IMR-90 (cell line): ENCODE results near the gene RPTOR. TPM values are rescaled to one million over a fixed set of nuclear protein-coding genes. Genes with fewer than 3 reads are reported as not detected.

Experiments
- ATAC-seq: fragments of 200-7000 bp; cut with Tn5 transposase; 2 replicates; pipeline ENCODE4 v1.9.1; 2020; ENCODE audit warnings: low read depth, mild to moderate bottlenecking, moderate library complexity
- BruUV-seq: library from RNA; stranded (reverse); fragments of 400-500 nt; replicated peaks from 2 replicates; lab custom pipeline; 2021; lab: Mats Ljungman, UMichigan
- CTCF ChIA-PET: fragments of 300-600 bp; formaldehyde crosslinking; extraction: SDS; loops from one replicate; lab custom pipeline; 2021; ENCODE audit warnings: antibody characterized with exemption; lab: Yijun Ruan, JAX
- POLR2A ChIA-PET: fragments of 300-600 bp; sonication (Branson Sonifier 250); formaldehyde crosslinking; loops from one replicate; lab custom pipeline; 2022; ENCODE audit warnings: antibody characterized with exemption; ENCODE audit not compliant: unreplicated experiment; lab: Charles Lee
- DNase-seq: peaks from one replicate; pipeline ENCODE4 v3.0.0; 2013
- H2AFZ ChIP-seq: replicated peaks from 2 replicates; pipeline ENCODE3; 2013; ENCODE audit warnings: low read length, mild to moderate bottlenecking; ENCODE audit not compliant: poor library complexity
- H2AK5ac ChIP-seq: 2 replicates; pipeline ENCODE4 v1.6.1; 2013; ENCODE audit warnings: low read depth, low read length, inconsistent platforms
- H2AK9ac ChIP-seq: replicated peaks from 2 replicates; pipeline ENCODE3; 2013; ENCODE audit warnings: mild to moderate bottlenecking, low read depth, low read length, moderate library complexity; ENCODE audit not compliant: poor library complexity
- H2BK120ac ChIP-seq: 2 replicates; pipeline ENCODE4 v1.6.1; 2013; ENCODE audit warnings: low read depth, low read length, inconsistent platforms
- H2BK15ac ChIP-seq: 3 replicates; pipeline ENCODE4 v1.6.1; 2013; ENCODE audit warnings: low read depth, low read length, inconsistent platforms
- H2BK20ac ChIP-seq: 2 replicates; pipeline ENCODE4 v1.6.1; 2013; ENCODE audit warnings: low read depth, mild to moderate bottlenecking, inconsistent platforms, low read length, moderate library complexity
- H2BK5ac ChIP-seq: 2 replicates; pipeline ENCODE4 v1.6.1; 2013; ENCODE audit warnings: mild to moderate bottlenecking, low read depth, low read length, inconsistent platforms; ENCODE audit not compliant: poor library complexity, severe bottlenecking
- H3K14ac ChIP-seq: replicated peaks from 2 replicates; pipeline ENCODE4 v1.6.1; 2013; ENCODE audit warnings: low read depth, low read length, inconsistent platforms
- H3K18ac ChIP-seq: 2 replicates; pipeline ENCODE4 v1.6.1; 2013; ENCODE audit warnings: low read depth, low read length, control low read depth
- H3K23ac ChIP-seq: 2 replicates; pipeline ENCODE4 v1.6.1; 2013; ENCODE audit warnings: low read depth, low read length, inconsistent platforms
- H3K27ac ChIP-seq: 2 replicates; pipeline ENCODE4 v1.5.1; 2013; ENCODE audit warnings: mild to moderate bottlenecking, control low read depth, low read length; ENCODE audit not compliant: insufficient read depth
- H3K27me3 ChIP-seq: 2 replicates; pipeline ENCODE4 v1.6.1; 2013; ENCODE audit warnings: low read length; ENCODE audit not compliant: control insufficient read depth, insufficient read depth
- H3K36me3 ChIP-seq: 2 replicates; pipeline ENCODE4 v1.6.1; 2013; ENCODE audit warnings: low read length, mixed read lengths; ENCODE audit not compliant: control insufficient read depth, insufficient read depth
- H3K4ac ChIP-seq: 2 replicates; pipeline ENCODE4 v1.6.1; 2013; ENCODE audit warnings: low read depth, low read length, inconsistent platforms
- H3K4me1 ChIP-seq: 2 replicates; pipeline ENCODE4 v1.6.1; 2013; ENCODE audit warnings: low read length, mixed read lengths; ENCODE audit not compliant: control insufficient read depth, insufficient read depth
- H3K4me2 ChIP-seq: 2 replicates; pipeline ENCODE4 v1.6.1; 2013; ENCODE audit warnings: low read depth, mild to moderate bottlenecking, control low read depth, low read length, moderate library complexity
- H3K4me3 ChIP-seq: 2 replicates; pipeline ENCODE4 v1.5.1; 2013; ENCODE audit warnings: low read depth, mild to moderate bottlenecking, control low read depth, low read length, moderate library complexity; ENCODE audit not compliant: insufficient read depth
- H3K56ac ChIP-seq: 2 replicates; pipeline ENCODE4 v1.6.1; 2013; ENCODE audit warnings: low read length, inconsistent platforms; ENCODE audit not compliant: insufficient read depth; ENCODE audit errors: extremely low read depth
- H3K79me1 ChIP-seq, 2 experiments: 2 replicates each; pipeline ENCODE4 v1.6.1; 2013; ENCODE audit warnings: low read length in 2 of 2, inconsistent platforms in 1 of 2, low read depth in 1 of 2
- H3K9ac ChIP-seq: 2 replicates; pipeline ENCODE4 v1.6.1; 2013; ENCODE audit warnings: low read depth, low read length, control low read depth
- H3K9me1 ChIP-seq: 2 replicates; pipeline ENCODE4 v1.6.1; 2013; ENCODE audit warnings: low read length, inconsistent platforms; ENCODE audit not compliant: insufficient read depth
- H3K9me3 ChIP-seq: 2 replicates; pipeline ENCODE4 v1.6.1; 2013; ENCODE audit warnings: low read length; ENCODE audit not compliant: control insufficient read depth, insufficient read depth
- H4K20me1 ChIP-seq: 2 replicates; pipeline ENCODE4 v1.6.1; 2013; ENCODE audit warnings: low read length, inconsistent platforms; ENCODE audit not compliant: insufficient read depth
- H4K5ac ChIP-seq: 2 replicates; pipeline ENCODE4 v1.6.1; 2013; ENCODE audit warnings: mild to moderate bottlenecking, low read depth, low read length, control low read depth
- H4K8ac ChIP-seq, 2 experiments: 2 replicates each; pipeline ENCODE4 v1.6.1; 2013; ENCODE audit warnings: low read depth in 2 of 2, low read length in 2 of 2, control low read depth in 1 of 2, inconsistent platforms in 1 of 2
- H4K91ac ChIP-seq: 2 replicates; pipeline ENCODE4 v1.6.1; 2013; ENCODE audit warnings: low read depth, low read length, inconsistent platforms; ENCODE audit not compliant: insufficient read depth
- BHLHE40 ChIP-seq: fragments of 150-350 bp; IDR thresholded peaks from 2 replicates; pipeline ENCODE4 v1.6.1; 2016; ENCODE audit warnings: mild to moderate bottlenecking, low read depth, low read length
- CEBPB ChIP-seq: IDR thresholded peaks from 2 replicates; pipeline ENCODE4 v1.6.1; 2012; ENCODE audit warnings: low read depth, low read length, improper control_type of control experiment
- CHD1 ChIP-seq: IDR thresholded peaks from 2 replicates; pipeline ENCODE4 v1.6.1; 2012; ENCODE audit warnings: low read depth, low read length, improper control_type of control experiment
- FOS ChIP-seq: fragments of 150-350 bp; IDR thresholded peaks from 2 replicates; pipeline ENCODE4 v1.6.1; 2016; ENCODE audit warnings: low read depth, low read length
- MAFK ChIP-seq: IDR thresholded peaks from 2 replicates; pipeline ENCODE4 v1.6.1; 2012; ENCODE audit warnings: low read depth, low read length, improper control_type of control experiment
- MAZ ChIP-seq: IDR thresholded peaks from 2 replicates; pipeline ENCODE4 v1.6.1; 2012; ENCODE audit warnings: low read depth, mild to moderate bottlenecking, low read length, improper control_type of control experiment, moderate library complexity, borderline replicate concordance
- MXI1 ChIP-seq: IDR thresholded peaks from 2 replicates; pipeline ENCODE4 v1.6.1; 2012; ENCODE audit warnings: low read depth, mild to moderate bottlenecking, low read length, moderate library complexity, borderline replicate concordance
- POLR2A ChIP-seq: IDR thresholded peaks from 2 replicates; pipeline ENCODE4 v1.6.1; 2012; ENCODE audit warnings: mild to moderate bottlenecking, low read depth, low read length
- RAD21 ChIP-seq: IDR thresholded peaks from 2 replicates; pipeline ENCODE4 v1.6.1; 2012; ENCODE audit warnings: low read length, improper control_type of control experiment
- RCOR1 ChIP-seq: IDR thresholded peaks from 2 replicates; pipeline ENCODE4 v1.6.1; 2012; ENCODE audit warnings: mild to moderate bottlenecking, low read length, improper control_type of control experiment; ENCODE audit not compliant: insufficient replicate concordance
- RFX5 ChIP-seq: IDR thresholded peaks from 2 replicates; pipeline ENCODE4 v1.8.0; 2012; ENCODE audit warnings: low read depth, mild to moderate bottlenecking, low read length, moderate library complexity
- SMC3 ChIP-seq: fragments of 150-350 bp; IDR thresholded peaks from 2 replicates; pipeline ENCODE4 v1.6.1; 2016; ENCODE audit warnings: low read depth, mild to moderate bottlenecking, antibody characterized with exemption, low read length, moderate library complexity
- WGBS, 2 experiments: methylation state at CpG; one replicate each; pipeline versions ENCODE4 v1.1.5 to v1.1.7; 2013; ENCODE audit warnings: missing lambda C conversion rate in 2 of 2; ENCODE audit not compliant: insufficient read length in 1 of 2; ENCODE audit errors: extremely low coverage in 2 of 2; 5-methylcytosine and 5-hydroxymethylcytosine counted together
- dilution Hi-C: fragments of 300-500 bp; cut with HindIII; formaldehyde crosslinking; loops from one replicate; pipeline ENCODE4 v1.14.3; 2018; ENCODE audit warnings: low sequenced_read_pairs; ENCODE audit not compliant: unreplicated experiment
- in situ Hi-C: fragments of 300-500 bp; cut with MboI; formaldehyde crosslinking; loops from 3 replicates; pipeline ENCODE4 v1.14.3; 2019; ENCODE audit warnings: low sequenced_read_pairs, inconsistent platforms, mixed read lengths
- intact Hi-C: fragments of 100-400 bp; cut with micrococcal nuclease; formaldehyde crosslinking; loops from 2 replicates; pipeline ENCODE4 v1.10.0; 2022
- polyA plus RNA-seq, 3 experiments: library from polyadenylated mRNA; depleted of rRNA; stranded (reverse); fragments of >200 nt; gene quantifications; 2 replicates each; pipeline ENCODE4 v1.2.3, GENCODE V29; 2012; ENCODE audit warnings: low replicate concordance in 1 of 3
- total RNA-seq: library from RNA; depleted of rRNA; stranded (reverse); fragments of >200 nt; gene quantifications from 2 replicates; pipeline ENCODE4 v1.2.3, GENCODE V29; 2012
- TF ChIP-seq, protein P1 (sequence below): fragments of 150-350 bp; IDR thresholded peaks from 2 replicates; pipeline ENCODE4 v1.6.1; 2016; ENCODE audit warnings: low read depth, mild to moderate bottlenecking, low read length, moderate library complexity, borderline replicate concordance
- TF ChIP-seq, protein P2 (sequence below): conservative IDR thresholded peaks from 2 replicates; pipeline ENCODE4 v1.5.1; 2012; ENCODE audit warnings: mild to moderate bottlenecking, low read depth, low read length, improper control_type of control experiment
- TF ChIP-seq, protein P3 (sequence below): fragments of 150-350 bp; IDR thresholded peaks from 2 replicates; pipeline ENCODE4 v1.6.1; 2017; ENCODE audit warnings: mild to moderate bottlenecking, antibody characterized with exemption, low read length, low read depth

Gene RPTOR
- total and polyA plus RNA-seq, 2 of the 4 experiments (the other 2 are of a cell fraction): 10.8 to 14.7 TPM

DNA sequence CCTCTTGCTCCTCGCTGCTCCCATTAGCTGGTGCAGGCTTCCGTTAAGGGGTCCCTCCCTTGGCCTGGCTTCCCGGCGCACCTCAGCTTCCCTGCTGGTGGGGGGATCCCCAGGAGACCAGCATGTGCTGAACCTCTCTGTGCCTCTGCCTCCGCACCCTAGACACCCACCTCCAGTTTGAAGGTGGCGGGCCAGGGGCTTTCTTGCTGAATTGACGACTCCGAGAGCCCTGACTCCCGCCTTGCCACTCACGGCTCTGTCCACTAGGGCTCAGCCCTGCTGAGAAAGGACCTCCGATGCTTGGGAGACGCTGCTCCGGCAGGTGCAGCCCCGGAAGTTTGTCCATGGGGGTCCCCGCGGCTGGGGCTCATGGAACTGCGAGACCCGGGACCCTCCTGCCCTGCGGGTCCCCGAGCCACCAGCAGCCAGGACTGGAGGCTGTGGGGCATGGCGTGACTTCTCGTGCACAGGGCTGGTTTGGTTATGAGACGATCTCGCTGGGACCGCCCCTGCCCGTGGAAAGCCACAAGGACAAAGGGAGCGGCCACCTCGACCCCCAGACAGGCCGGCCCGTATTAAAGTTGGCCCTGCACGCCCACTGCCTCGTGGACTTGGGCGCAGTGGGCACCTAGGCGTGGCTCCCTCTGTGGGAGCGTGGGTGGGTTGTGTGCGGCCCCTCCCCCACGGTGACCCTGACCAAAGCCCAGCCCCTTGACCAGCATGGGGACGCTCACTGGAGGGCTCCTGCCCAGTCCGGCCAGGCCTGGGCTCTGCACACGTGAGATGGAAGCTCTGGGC lies 455.1 kb downstream of the RPTOR start:
- in situ Hi-C loops: no loop called here
- dilution Hi-C loops: no loop called here
- no peak overlapping the region for H3K4ac ChIP-seq
- no peak overlapping the region for H2BK20ac ChIP-seq
- H3K18ac ChIP-seq: no peak overlapping the region
- BruUV-seq: no TSS peak
- H4K20me1 ChIP-seq: peaks cover 7% of the 10 kb centered on the region; the same call in 1 of the 2 replicates
- no peak overlapping the region for H2AK9ac ChIP-seq
- H3K56ac ChIP-seq: no peak overlapping the region
- POLR2A ChIA-PET: no interaction called here
- H3K9me3 ChIP-seq: no peaks in the 10 kb centered on the region
- no peak overlapping the region for H3K27ac ChIP-seq
- no peak overlapping the region for H2AK5ac ChIP-seq
- no peak for DNase-seq
- no peak overlapping the region for H3K23ac ChIP-seq
- CTCF ChIA-PET: no interaction called here
- H3K9ac ChIP-seq: no peak overlapping the region
- no peak overlapping the region for H4K91ac ChIP-seq
- no peak overlapping the region for H4K8ac ChIP-seq
- peaks cover 9% of the 10 kb centered on the region for H3K4me1 ChIP-seq
- peaks cover 12% of the 10 kb centered on the region for H3K27me3 ChIP-seq
- no peak overlapping the region for H2BK120ac ChIP-seq
- H3K4me2 ChIP-seq: no peak overlapping the region
- H3K4me3 ChIP-seq: no peak overlapping the region
- no peak for ATAC-seq
- H3K79me1 ChIP-seq: 0 out of 4 replicates have a peak, but pooled peaks cover 0 to 2% of the 10 kb centered on the region in 2 experiments
- peaks cover 49% of the 10 kb centered on the region for H3K36me3 ChIP-seq
- intact Hi-C loops: no loop called here
- 92% methylated on average over 23 of the region's 40 CpGs; no CpG with 5 or more reads in 1 of the 2 experiments for WGBS, 2 experiments
- no peak overlapping the region for H3K14ac ChIP-seq
- H4K5ac ChIP-seq: no peak overlapping the region
- H2AFZ ChIP-seq: no peak overlapping the region
- H2BK5ac ChIP-seq: no peak overlapping the region
- no peaks in the 10 kb centered on the region for H3K9me1 ChIP-seq
- no peak overlapping the region for H2BK15ac ChIP-seq
- TF ChIP-seq MXI1 (no peak), FOS (no peak), SMC3 (no peak), RCOR1 (no peak), MAZ (no peak), POLR2A (no peak), CEBPB (no peak), BHLHE40 (no peak), RAD21 (no peak), MAFK (no peak), CHD1 (no peak), RFX5 (no peak)
- TF ChIP-seq, protein P1, sequence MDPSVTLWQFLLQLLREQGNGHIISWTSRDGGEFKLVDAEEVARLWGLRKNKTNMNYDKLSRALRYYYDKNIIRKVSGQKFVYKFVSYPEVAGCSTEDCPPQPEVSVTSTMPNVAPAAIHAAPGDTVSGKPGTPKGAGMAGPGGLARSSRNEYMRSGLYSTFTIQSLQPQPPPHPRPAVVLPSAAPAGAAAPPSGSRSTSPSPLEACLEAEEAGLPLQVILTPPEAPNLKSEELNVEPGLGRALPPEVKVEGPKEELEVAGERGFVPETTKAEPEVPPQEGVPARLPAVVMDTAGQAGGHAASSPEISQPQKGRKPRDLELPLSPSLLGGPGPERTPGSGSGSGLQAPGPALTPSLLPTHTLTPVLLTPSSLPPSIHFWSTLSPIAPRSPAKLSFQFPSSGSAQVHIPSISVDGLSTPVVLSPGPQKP: no peak
- TF ChIP-seq, protein P2, sequence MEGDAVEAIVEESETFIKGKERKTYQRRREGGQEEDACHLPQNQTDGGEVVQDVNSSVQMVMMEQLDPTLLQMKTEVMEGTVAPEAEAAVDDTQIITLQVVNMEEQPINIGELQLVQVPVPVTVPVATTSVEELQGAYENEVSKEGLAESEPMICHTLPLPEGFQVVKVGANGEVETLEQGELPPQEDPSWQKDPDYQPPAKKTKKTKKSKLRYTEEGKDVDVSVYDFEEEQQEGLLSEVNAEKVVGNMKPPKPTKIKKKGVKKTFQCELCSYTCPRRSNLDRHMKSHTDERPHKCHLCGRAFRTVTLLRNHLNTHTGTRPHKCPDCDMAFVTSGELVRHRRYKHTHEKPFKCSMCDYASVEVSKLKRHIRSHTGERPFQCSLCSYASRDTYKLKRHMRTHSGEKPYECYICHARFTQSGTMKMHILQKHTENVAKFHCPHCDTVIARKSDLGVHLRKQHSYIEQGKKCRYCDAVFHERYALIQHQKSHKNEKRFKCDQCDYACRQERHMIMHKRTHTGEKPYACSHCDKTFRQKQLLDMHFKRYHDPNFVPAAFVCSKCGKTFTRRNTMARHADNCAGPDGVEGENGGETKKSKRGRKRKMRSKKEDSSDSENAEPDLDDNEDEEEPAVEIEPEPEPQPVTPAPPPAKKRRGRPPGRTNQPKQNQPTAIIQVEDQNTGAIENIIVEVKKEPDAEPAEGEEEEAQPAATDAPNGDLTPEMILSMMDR: no peak
- TF ChIP-seq, protein P3, sequence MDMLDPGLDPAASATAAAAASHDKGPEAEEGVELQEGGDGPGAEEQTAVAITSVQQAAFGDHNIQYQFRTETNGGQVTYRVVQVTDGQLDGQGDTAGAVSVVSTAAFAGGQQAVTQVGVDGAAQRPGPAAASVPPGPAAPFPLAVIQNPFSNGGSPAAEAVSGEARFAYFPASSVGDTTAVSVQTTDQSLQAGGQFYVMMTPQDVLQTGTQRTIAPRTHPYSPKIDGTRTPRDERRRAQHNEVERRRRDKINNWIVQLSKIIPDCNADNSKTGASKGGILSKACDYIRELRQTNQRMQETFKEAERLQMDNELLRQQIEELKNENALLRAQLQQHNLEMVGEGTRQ: no peak
